ENCODE results near the gene MAPK8IP2. TPM values are rescaled to one million over a fixed set of nuclear protein-coding genes. Genes with fewer than 3 reads are reported as not detected.
"Not testable (repeated sequence)": the region's sequence is repeated elsewhere in the genome, so short reads cannot be mapped to it uniquely, and the experiment has no call there.

MAPK8IP2 gene
- total RNA-seq, 1 donor from 2014 or later = 2.8 TPM

DNA sequence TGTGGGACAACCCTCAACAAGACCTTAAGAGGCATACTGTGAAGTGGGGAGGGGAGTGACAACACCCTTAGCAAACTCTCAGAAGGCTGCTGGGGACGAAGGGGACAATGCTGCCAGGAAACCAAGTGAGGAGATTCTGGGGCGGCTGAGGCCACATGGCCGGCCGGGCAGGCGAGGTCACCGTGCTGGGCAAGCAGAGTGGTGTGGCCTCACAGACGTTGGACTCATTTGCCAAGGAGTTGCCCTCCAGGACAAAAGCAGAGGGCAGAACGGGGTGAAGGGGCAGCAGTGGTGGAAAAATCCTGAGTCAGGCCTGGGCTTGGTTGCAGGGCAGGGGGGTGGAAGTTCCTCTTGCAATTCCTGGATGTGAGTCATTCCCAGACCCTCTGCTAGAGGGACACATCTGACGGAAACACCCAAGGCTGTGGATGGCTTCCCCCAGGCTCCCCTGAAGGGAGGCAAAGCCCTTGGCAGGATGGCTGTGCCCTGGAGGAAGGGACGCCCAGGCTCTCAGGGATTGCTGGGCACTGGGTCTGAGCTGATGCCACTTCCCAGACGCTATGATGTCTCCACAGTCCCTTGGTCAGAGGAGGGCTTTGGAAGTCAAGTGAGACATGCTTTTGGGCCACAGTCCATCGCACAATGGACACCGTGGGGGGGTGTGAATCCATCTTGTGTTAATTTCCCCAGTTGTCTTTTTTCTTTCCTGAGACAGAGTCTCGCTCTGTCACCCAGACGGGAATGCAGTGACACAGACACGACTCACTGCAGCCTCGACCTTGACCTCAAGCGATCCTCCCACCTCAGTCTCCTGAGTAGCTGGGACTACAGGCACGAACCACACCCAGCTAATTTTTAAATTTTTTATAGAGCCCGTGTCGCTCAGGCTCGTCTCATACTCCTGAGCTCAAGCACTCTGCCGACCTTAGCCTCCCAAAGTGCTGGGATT, 55.8 kb downstream of the MAPK8IP2 start:
- peaks cover 14% of the 10 kb centered on the region for H3K27me3 Mint-ChIP-seq (ENCODE audit: unreplicated experiment)
- H3K27ac Mint-ChIP-seq (ENCODE audit: unreplicated experiment) = peak overlapping the region; percentile 66
- H3K4me3 Mint-ChIP-seq (ENCODE audit: unreplicated experiment) = no peak overlapping the region
- no peaks in the 10 kb centered on the region for H3K36me3 Mint-ChIP-seq (ENCODE audit: unreplicated experiment)
- TF ChIP-seq, protein P1, sequence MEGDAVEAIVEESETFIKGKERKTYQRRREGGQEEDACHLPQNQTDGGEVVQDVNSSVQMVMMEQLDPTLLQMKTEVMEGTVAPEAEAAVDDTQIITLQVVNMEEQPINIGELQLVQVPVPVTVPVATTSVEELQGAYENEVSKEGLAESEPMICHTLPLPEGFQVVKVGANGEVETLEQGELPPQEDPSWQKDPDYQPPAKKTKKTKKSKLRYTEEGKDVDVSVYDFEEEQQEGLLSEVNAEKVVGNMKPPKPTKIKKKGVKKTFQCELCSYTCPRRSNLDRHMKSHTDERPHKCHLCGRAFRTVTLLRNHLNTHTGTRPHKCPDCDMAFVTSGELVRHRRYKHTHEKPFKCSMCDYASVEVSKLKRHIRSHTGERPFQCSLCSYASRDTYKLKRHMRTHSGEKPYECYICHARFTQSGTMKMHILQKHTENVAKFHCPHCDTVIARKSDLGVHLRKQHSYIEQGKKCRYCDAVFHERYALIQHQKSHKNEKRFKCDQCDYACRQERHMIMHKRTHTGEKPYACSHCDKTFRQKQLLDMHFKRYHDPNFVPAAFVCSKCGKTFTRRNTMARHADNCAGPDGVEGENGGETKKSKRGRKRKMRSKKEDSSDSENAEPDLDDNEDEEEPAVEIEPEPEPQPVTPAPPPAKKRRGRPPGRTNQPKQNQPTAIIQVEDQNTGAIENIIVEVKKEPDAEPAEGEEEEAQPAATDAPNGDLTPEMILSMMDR (IDR thresholded peaks at IDR 0.05) = no peak
- DNase-seq (ENCODE audit: extremely low spot score, unreplicated experiment) = peak; percentile 83
- peaks cover 3% of the 10 kb centered on the region for H3K9me3 Mint-ChIP-seq (ENCODE audit: unreplicated experiment)
- H3K4me1 Mint-ChIP-seq (ENCODE audit: unreplicated experiment) = peaks cover 17% of the 10 kb centered on the region

DNA sequence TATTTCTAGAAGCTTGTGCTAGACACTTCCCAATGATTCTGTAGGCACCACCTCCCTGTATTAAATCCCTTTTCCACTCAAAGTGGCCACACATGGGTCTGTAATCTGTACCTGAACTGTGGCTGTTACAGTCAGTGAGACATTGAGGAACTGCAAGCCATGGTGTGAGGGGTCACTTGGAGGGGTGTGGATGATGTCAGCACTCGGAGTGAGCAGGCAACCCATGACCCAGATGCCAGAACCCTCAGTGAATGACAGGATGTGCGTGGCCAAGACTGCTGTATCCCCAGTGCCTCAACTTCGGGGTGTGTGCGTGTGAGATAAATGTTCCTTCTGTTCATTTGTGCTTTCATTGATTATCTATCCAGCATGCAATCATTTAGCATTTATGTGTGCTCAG, 57.3 kb downstream of the MAPK8IP2 start:
- H3K4me3 Mint-ChIP-seq (ENCODE audit: unreplicated experiment) = no peak overlapping the region
- H3K9me3 Mint-ChIP-seq (ENCODE audit: unreplicated experiment) = peaks cover 3% of the 10 kb centered on the region
- H3K27ac Mint-ChIP-seq (ENCODE audit: unreplicated experiment) = no peak overlapping the region
- peaks cover 12% of the 10 kb centered on the region for H3K27me3 Mint-ChIP-seq (ENCODE audit: unreplicated experiment)
- TF ChIP-seq, protein P1 (IDR thresholded peaks at IDR 0.05) = no peak
- H3K36me3 Mint-ChIP-seq (ENCODE audit: unreplicated experiment) = no peaks in the 10 kb centered on the region
- peaks cover 17% of the 10 kb centered on the region for H3K4me1 Mint-ChIP-seq (ENCODE audit: unreplicated experiment)
- peak; percentile 46 for DNase-seq (ENCODE audit: extremely low spot score, unreplicated experiment)

DNA sequence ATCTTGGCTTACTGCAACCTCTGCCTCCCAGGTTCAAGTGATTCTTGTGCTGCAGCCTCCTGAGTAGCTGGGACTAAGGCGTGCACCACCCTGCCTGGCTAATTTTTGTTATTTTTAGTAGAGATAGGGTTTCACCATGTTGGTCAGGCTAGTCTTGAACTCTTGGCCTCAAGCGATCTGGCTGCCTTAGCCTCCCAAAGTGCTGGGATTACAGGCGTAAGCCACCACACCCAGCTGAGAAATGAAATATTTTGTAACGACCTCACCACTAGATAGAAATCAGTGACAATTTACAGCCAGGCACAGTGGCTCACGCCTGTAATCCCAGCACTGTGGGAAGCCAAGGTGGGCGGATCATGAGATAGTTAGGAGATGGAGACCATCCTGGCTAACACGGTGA, 59.1 kb downstream of the MAPK8IP2 start:
- peaks cover 17% of the 10 kb centered on the region for H3K4me1 Mint-ChIP-seq (ENCODE audit: unreplicated experiment)
- H3K9me3 Mint-ChIP-seq (ENCODE audit: unreplicated experiment); H3K36me3 Mint-ChIP-seq (ENCODE audit: unreplicated experiment); H3K4me3 Mint-ChIP-seq (ENCODE audit: unreplicated experiment); DNase-seq (ENCODE audit: extremely low spot score, unreplicated experiment); H3K27ac Mint-ChIP-seq (ENCODE audit: unreplicated experiment): not testable (repeated sequence)
- H3K27me3 Mint-ChIP-seq (ENCODE audit: unreplicated experiment) = peaks cover 11% of the 10 kb centered on the region

DNA sequence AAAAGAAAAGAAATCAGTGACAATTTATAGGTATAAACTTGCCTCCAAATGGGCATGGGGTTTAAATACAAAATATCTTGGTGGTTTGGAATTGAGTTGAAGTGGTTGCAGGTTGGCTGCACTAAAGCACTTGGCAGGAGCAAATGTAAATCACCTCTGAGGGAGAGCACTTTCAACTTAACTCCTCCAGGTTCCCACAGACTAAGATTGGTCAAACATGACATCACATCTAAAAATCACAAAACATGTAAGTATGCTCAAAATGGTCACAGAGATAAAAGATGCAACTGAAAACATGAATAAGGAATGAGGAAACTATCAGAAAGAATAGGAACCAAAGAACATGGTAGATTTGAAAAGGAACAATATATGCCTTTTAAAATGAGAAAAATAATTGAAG, 59.7 kb downstream of the MAPK8IP2 start:
- Mint-ChIP-seq H3K4me3 (ENCODE audit: unreplicated experiment) (no peak overlapping the region), H3K27me3 (ENCODE audit: unreplicated experiment) (peaks cover 11% of the 10 kb centered on the region)
- TF ChIP-seq, protein P1 (IDR thresholded peaks at IDR 0.05) = no peak

More for the DNA sequence above, 59.7 kb downstream of the MAPK8IP2 start:
- Mint-ChIP-seq H3K27ac (ENCODE audit: unreplicated experiment) (no peak overlapping the region), H3K4me1 (ENCODE audit: unreplicated experiment) (peaks cover 17% of the 10 kb centered on the region), H3K36me3 (ENCODE audit: unreplicated experiment) (no peaks in the 10 kb centered on the region), H3K9me3 (ENCODE audit: unreplicated experiment) (peaks cover 3% of the 10 kb centered on the region)
- DNase-seq (ENCODE audit: extremely low spot score, unreplicated experiment) = no peak

Other genes with a start within 250 kb of the MAPK8IP2 start
- gene SBF1, start 125.8 kb upstream of the MAPK8IP2 start, total RNA-seq = 96.5 and 110 TPM in 2 replicates
- 20.6 and 21.1 TPM in 2 replicates for gene ADM2, start 119.2 kb upstream of the MAPK8IP2 start, total RNA-seq
- 0.76 and 1.5 TPM in 2 replicates for gene MIOX, start 113.9 kb upstream of the MAPK8IP2 start, total RNA-seq
- 107 and 108 TPM in 2 replicates for gene LMF2, start 93.1 kb upstream of the MAPK8IP2 start, total RNA-seq
- gene NCAPH2, start 92.6 kb upstream of the MAPK8IP2 start, total RNA-seq = 46.3 and 47.0 TPM in 2 replicates
- gene SCO2, start 75.2 kb upstream of the MAPK8IP2 start, total RNA-seq = 2.8 TPM in 1 of 2 replicates, not detected in the other
- 9.0 and 10.8 TPM in 2 replicates for gene TYMP, start 70.8 kb upstream of the MAPK8IP2 start, total RNA-seq
- gene KLHDC7B, start 54.9 kb upstream of the MAPK8IP2 start, total RNA-seq = 0.21 TPM in 1 of 2 replicates, not detected in the other
- gene SYCE3, start 37.9 kb upstream of the MAPK8IP2 start, total RNA-seq = not detected in 2 replicates
- gene CPT1B, start 22.4 kb upstream of the MAPK8IP2 start, total RNA-seq = 49.8 and 60.7 TPM in 2 replicates
- 75.4 and 79.9 TPM in 2 replicates for gene CHKB, start 17.9 kb upstream of the MAPK8IP2 start, total RNA-seq
- 43.5 and 44.0 TPM in 2 replicates for gene ARSA, start 27.4 kb downstream of the MAPK8IP2 start, total RNA-seq
- gene SHANK3, start 72.0 kb downstream of the MAPK8IP2 start, total RNA-seq = 4.7 and 4.8 TPM in 2 replicates
- not detected in 2 replicates for gene ACR, start 137.4 kb downstream of the MAPK8IP2 start, total RNA-seq
- gene RABL2B, start 182.8 kb downstream of the MAPK8IP2 start, total RNA-seq = 41.6 and 42.1 TPM in 2 replicates

Data from osteocyte (in vitro differentiated cells).